HG03039 (cell line): ENCODE results near the gene P2RY6.
"Not testable (repeated sequence)": the region's sequence is repeated elsewhere in the genome, so short reads cannot be mapped to it uniquely, and the experiment has no call there.

Source experiments
- ATAC-seq: cut with Tn5 transposase; IDR thresholded peaks from one replicate; pipeline ENCODE4 v1.9.1; 2021; ENCODE audit warnings: mild to moderate bottlenecking, moderate library complexity; ENCODE audit not compliant: unreplicated experiment

Gene P2RY6

GRCh38 chr11:73259406-73260126 lies 12.6 kb upstream of the P2RY6 start:
- no peak for ATAC-seq

- no peak for ATAC-seq
These were observed 12.0 kb upstream of the P2RY6 start for GRCh38 chr11:73260127-73260457.

- ATAC-seq = no peak
These were observed 9.2 kb upstream of the P2RY6 start for GRCh38 chr11:73262851-73263495.

- no peak for ATAC-seq
These were observed 8.5 kb upstream of the P2RY6 start for GRCh38 chr11:73263640-73264039.

- no peak for ATAC-seq
These were observed 6.8 kb upstream of the P2RY6 start for GRCh38 chr11:73265278-73265810.

- no peak for ATAC-seq
These were observed 6.1 kb upstream of the P2RY6 start for GRCh38 chr11:73265853-73266645.

- ATAC-seq = no peak
These were observed 5.5 kb upstream of the P2RY6 start for GRCh38 chr11:73266646-73267020.

GRCh38 chr11:73267122-73267846 lies 4.9 kb upstream of the P2RY6 start:
- no peak for ATAC-seq

- ATAC-seq = no peak
These were observed 4.1 kb upstream of the P2RY6 start for GRCh38 chr11:73267906-73268540.

- no peak for ATAC-seq
These were observed 3.4 kb upstream of the P2RY6 start for GRCh38 chr11:73268671-73269271.

- ATAC-seq = no peak
These were observed 2.6 kb upstream of the P2RY6 start for GRCh38 chr11:73269459-73270015.

GRCh38 chr11:73270016-73270854 lies 1.9 kb upstream of the P2RY6 start:
- no peak for ATAC-seq

- no peak for ATAC-seq
These were observed 1.2 kb upstream of the P2RY6 start for GRCh38 chr11:73270855-73271477.

- not testable (repeated sequence) for ATAC-seq
These were observed 666 bp upstream of the P2RY6 start for GRCh38 chr11:73271478-73271865.

- no peak for ATAC-seq
These were observed 521 bp downstream of the P2RY6 start for GRCh38 chr11:73272680-73273038.

- no peak for ATAC-seq
These were observed 1.2 kb downstream of the P2RY6 start for GRCh38 chr11:73273222-73273895.

GRCh38 chr11:73274191-73274590 lies 2.1 kb downstream of the P2RY6 start:
- ATAC-seq = not testable (repeated sequence)

GRCh38 chr11:73274722-73275380 lies 2.7 kb downstream of the P2RY6 start:
- no peak for ATAC-seq
